GM15510 (cell line): ENCODE data around the gene ZNF618.

Experiments used
- POLR2A ChIP-seq: IDR thresholded peaks from 3 replicates; pipeline ENCODE4 v1.6.1; 2011; ENCODE audit warnings: borderline replicate concordance; ENCODE audit not compliant: insufficient read length; ENCODE audit errors: extremely low read depth

ZNF618 gene

DNA sequence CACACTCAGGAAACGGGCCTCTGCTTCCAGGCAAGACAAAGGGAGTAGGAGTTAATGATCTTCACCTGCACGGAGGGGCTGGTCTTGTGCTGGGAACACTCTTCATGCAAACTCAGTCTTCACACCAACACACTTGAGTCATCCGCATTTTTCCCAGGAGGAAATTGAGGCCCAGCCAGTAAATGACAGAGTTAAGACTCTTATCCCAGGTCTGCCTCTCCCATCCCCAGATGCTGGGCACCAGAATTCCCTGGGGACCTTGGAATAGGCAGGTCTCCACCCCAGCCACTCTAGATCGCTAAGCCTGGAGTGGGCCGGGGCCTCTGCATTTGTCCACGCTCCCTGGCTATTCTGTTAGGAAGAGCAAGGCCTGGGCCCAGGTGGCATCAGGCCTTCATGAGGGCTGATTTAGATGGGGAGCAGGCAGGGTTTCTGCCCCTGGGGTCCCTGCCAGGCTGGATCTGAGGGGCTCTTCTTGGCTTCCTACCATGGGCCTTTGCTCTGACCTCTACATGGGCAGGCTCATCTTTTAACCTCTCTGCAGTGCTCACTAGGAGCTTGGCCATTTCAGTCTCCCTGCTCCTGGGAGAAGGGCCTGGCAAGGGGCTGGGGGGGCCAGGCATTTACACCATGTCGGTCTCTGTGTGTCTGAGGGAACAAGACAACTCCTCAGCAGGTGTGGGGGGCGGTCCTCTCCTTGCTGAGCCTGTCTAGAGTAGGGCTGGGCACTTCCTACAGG, 124.7 kb downstream of the ZNF618 start:
- TF ChIP-seq POLR2A: no peak

DNA sequence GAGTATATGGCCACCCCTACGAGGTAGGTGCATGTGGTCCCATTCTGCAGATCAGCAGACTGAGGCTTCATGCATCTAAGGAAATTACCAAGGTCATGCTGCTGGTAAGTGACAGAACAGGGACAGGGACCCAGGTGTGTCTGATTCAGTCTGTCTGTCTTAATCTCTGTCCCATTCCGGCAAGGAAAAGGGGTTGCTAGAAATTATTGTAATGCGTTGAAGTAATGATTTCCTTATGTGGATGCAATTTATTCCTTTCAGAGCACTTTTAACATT, 125.2 kb downstream of the ZNF618 start:
- no peak for TF ChIP-seq POLR2A

DNA sequence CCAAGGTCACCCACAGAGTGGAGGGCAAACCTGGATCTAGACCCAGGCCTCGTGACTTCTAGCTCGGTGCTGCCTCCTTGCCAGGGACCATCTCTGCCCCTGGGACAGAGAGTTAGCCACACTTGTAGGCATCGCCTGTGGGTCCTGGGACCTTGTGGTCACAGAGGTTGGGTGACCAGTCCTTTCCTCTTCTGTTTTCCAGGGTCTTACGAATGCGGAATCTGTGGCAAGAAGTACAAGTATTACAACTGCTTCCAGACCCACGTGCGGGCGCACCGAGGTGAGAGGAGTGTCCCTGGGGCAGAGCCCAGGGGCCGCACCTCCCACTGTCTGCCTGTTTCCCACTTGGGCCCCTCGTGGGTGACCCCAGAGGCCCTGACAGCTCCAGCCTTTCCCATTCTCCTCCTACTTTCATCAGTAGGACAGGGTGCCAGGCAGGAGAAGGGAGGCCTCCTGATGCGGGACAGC, 125.7 kb downstream of the ZNF618 start:
- no peak for TF ChIP-seq POLR2A

DNA sequence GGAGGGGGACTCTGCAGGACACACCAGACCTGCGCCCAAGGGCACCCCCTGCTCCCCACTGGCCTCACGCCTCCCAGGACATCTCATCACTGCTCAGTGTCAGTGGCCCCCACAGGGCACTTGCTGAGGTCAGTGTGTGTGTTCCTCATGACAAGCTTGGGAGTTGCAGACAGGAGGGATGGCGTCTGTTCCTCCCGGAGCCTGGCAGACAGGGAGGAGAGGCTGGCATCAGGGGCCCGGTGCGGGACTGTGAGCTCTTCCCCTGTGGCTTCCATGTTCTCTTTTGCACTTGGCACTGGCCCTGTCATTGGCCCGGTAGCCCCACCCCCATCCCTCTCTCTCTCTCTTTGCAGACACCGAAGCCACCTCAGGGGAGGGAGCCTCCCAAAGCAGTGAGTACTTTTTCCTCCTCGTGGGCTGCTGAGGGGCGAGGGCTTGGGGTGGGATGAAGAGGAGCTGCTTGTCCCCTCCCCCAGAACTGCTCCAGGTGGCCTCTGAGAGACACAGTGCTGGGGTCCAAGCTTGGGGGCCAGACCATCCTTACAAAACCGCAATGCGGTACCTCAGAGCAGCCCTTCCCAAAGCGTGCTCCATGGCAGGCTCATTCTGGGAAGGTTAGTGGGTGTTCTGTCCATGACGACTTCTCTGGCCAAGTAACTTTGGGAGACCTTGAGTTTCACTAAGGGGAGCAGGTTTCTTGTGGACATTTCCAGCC, 126.3 kb downstream of the ZNF618 start:
- no peak for TF ChIP-seq POLR2A

DNA sequence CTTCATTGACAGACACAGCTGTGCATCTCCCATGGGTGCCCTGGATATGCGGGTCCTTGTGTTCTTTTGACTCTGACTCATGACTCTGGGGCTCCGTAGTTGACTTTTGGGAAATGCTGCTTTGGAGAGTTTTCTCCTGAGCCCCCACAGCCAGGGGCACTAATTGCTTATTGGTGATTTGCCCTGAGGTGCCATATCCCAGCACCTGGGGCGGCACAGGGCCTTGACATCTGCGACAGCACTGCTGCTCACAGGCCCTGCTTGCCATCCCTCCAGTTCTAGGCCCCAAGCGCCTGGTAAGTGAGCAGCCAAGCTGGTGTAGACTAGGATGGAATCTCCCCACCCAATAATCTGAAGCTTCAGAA, 126.9 kb downstream of the ZNF618 start:
- no peak for TF ChIP-seq POLR2A

DNA sequence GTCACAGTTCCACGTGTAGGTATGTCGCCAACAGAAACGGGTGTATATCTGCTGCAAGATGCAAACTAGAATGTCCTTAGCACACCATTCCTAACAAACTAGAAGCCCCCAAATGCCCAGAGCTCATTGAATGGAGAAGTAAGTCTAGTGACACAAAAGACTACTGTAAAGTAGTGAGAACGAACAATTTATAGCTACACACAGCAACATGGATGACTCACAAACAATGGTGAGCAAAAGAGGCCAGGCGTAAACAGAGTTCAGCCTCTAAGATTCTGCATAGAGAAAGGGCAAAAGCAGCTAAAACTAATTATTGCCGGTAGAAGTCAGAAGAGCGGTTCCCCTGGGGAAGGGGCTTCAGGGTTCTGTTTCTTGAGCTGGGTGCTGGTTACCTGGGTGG, 127.2 kb downstream of the ZNF618 start:
- no peak for TF ChIP-seq POLR2A

DNA sequence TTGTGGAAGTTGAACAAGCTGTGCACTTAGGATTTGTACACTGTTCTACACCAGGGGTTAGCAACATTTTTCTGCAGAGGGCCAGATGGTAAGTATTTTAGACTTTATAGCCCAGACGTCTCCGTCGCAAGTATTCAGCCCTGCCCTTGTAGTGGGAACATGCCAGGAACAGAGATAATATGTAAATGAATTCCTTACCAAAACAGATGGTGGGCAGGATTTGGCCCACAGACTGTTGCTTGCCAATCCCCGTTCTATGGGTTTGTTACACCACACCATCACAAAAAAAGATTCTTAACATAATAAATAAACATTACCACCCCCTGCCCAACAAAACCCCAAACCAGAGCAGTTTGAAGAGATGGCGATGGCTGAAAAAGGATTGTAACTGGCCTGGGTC, 127.6 kb downstream of the ZNF618 start:
- TF ChIP-seq POLR2A: no peak

DNA sequence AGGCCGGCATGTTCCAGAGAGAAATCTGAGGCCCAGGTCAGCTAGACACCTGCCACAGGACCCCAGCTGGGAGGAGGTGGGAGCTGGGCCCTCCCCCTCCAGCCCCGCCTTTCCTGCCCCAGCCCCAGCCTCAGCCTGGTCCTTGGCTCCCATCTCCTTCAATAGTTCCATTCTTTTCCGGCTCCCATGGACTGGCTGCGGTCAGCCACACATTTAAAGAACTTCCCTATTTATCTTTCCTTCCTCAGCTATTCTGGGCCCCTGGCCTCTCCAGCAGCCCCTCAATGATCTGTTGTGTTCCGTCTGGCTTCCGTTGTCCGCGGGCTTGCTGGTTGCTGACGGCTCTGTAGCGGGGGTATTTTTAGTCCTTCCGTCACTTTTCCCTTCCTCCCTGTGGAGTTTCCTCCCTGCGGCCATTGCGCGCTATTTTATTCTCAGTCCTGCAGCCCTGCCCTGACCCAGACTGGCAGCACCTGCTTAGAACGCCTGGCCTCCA, 128.2 kb downstream of the ZNF618 start:
- TF ChIP-seq POLR2A: no peak

DNA sequence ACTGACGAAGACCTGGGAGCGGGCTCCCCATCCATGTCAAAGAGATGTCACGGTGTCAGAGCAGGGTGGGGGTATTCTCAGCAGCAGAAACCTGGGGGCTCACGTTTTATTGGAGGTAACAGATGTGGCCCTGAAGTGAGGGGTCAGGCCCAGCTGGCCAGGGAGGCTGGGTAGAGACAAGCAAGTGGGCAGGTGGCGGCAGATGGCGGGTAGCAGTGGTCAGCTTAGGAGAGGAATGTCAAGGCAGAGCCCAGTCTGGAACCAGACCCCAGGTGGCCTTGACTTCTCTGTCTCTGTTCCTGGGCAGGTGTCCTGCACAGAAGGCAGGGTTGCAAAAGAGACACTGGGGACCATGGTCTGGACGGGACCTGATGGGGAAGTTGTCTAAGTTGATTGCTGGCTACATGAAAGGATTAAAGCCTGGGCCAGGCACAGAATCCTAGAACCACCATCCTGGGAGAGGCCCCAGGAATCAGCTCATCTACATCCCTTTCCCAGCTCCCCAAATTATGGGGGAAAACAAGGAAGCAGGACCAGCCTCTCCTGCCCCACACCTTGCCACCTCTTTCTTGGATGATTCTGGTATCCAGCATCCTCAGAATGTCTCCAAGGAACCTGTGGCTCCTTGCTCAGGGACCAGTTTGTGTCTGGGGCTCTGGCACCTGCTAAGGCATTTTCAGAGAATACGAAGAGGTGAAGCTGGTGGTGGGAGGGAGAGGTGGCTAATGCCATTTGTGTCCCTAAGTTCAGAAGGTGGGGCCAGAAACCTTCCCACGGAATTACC, 129.5 kb downstream of the ZNF618 start:
- TF ChIP-seq POLR2A: no peak

DNA sequence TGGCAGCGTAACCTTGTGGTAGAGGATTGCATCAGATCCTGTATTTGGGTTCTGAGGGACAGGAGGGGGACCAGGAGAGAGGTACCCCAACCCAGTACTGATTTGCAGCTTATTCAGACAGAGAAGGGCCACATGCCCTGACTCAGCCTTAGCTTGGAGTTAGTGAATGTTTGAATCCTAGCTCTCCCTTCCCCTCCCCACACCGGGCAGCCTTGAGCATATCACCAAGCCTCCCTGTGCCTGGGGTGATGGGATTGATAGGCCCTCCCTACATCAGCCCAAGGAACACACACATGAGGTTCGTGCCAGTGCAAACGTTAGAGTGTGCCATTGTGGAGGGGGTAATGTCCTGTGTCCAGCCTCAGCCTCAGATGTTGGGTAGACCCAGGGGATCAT, 130.0 kb downstream of the ZNF618 start:
- no peak for TF ChIP-seq POLR2A

DNA sequence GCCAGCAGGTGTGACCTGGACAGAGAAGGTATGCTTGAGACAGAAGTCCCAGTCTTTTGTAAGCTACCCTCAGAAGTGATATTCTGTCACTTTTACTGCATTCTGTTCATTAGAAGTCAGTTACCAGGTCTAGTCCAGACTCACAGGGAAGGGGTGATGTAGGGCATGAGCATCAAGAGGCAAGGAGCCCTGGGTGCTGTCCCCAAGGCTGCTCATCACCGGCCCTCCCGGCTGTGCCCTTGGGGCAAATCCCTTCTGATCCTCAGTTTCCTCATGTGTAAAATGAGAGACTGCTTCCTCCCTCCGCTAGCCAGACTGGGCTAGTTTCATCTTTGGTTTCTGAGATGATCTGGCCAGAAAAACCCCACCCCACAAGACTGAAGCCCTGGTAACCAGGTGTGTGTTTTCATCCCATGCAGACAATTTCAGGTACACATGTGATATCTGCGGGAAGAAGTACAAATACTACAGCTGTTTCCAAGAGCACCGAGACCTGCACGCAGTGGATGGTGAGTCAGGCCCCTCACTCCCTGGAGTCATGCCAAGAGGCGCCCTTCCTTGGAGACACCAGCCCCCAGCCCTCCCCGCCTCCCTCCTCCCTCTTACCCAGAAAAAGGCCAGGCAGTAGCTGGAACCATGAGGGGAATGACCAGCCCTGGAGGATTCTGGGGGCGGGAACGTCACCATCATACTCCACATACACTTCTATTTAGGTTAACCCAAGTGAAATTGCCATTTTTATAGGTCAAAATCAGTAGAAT, 131.0 kb downstream of the ZNF618 start:
- no peak for TF ChIP-seq POLR2A

DNA sequence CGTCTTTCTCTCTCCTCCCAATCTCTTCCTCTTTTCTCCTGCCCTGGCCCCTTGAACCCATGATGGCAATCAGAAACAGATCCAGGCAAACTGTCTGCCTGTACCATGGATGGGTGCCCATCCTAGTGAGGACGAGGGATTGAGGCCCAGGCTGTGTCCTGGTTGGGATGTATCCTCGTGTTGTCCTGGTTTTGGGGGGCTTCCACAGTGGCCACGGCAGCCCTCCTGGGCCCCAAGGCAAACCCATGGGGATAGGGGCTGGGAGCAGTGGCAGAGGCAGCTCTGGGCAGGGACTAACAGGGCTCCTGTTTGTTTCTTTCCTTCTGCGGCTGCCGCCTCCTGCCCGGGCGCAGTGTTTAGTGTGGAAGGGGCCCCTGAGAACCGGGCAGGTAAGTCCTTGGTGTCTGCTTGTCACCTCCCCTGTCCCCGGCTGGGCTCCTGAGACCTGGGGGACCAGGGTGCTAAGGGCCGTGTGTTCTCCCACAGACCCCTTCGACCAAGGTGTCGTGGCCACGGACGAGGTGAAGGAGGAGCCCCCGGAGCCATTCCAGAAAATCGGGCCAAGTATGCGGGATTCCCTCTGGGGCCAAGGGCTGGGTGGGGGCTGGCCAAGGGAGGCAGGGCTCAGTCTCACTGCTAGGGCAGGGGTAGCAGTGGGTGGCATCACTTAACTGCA, 132.0 kb downstream of the ZNF618 start:
- no peak for TF ChIP-seq POLR2A

DNA sequence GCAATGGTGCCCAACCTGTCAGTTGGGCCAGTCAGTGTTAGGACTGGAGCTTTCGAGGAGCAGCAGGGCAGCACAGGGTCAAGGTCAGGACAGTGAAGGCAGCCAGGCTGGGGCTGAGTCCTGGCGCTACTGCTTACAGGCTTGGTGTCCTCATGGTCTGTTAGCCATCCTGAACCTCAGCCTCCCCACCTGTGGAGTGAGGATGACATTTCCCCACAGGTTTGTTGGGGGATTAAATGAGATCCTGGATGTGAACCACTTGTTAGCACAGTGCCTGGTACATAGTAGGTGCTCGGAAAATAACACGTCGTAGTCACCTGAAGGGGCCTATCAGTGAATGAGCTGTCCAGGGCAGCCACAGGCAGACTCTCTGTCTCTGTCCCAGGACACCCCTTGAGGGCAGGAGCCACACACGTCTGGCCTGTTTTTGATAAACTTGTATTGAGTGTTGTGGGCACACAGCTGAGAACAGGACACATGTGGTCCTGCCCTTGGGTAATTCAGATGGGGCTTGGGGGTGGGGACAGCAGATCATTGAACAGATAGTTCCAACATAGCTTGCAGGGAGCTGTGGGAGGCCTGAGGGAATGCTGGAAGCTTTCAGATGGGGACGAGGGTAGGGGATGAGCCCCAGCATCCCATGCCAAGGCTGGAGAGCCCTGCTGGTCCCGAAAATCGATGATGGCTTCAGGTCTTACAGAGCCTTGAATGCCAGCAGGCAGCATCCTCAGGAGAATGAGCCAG, 132.7 kb downstream of the ZNF618 start:
- TF ChIP-seq POLR2A: no peak

DNA sequence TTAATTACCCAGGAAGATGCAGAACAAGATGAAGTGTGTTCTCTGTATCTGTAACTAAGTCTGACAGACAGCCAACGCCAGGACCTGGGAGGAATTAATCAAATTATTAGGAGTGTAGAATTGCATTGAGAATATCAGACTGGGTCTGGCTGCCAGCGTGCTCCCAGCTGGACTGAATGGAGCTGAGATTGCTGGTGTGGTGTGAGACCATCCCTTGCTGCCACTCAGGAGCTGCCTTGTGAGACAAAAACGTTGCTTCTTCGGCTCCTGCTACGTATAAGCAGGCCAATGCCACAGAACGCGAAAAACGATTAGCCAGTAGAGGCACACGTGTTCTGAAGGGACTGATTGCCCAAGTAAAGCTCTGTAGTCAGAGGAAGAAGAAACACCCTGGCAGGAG, 135.2 kb downstream of the ZNF618 start:
- no peak for TF ChIP-seq POLR2A
